Stimulated activated CD4-positive, alpha-beta T cell treated with anti-CD3 and anti-CD28 coated beads, TNF-alpha, amount 100 ng/mL, for 4 hours (primary cell): ENCODE data around the gene MEF2D.

Source experiments
- DNase-seq, 3 experiments: peaks; one replicate each; pipeline ENCODE4 v3.0.0-alpha.2; 2020; ENCODE audit warnings: low read depth in 3 of 3

MEF2D gene

DNA sequence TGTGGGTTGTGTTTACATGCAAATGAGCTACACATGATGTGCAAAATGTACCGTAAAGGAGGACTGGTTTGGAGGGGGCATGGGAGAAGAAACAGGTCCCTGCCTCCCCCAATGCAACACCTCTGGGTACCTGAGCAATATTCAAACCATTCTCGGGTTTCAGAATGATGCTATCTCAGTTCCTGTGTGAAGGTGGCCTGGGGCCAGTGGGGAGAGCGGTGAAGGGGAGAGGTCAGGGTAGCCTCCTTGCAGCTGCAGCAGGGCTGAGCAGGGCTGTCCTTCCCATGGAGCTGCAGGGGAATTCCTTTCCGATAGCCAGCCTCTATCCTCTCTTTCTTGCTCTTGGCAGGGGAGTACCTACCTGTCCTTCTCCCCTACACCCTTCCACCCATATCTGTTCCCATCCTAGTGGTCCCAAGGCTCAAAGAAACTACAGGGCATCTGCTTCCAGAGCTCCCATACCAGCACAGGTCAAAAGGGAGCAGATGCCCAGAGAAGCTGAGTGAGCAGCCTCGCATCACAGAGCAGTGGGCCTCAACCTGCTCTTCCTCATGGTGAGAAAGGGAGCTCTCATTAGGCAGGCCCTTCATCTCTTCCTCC lies 11.9 kb downstream of the MEF2D start:
- DNase-seq: no peak

DNA sequence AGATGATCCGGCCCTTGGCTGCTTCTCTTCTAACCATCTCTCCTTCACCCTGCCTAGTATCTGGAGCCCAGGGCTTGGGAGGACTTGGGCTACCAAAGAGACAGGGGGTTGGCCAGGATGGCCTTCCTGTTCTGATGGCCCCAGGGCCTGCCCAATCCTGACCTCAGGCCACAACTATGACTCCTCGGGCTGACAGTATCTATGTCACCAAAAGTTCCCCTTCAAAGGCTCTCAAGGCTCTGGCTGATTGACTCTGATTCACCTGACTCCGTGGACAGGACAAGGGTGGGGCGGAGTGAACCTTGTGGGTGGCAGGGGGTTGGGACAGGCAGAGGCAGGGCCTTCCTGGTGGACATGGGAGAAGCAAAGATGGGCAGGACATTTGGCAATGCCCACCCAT lies 12.7 kb downstream of the MEF2D start:
- no peak for DNase-seq

DNA sequence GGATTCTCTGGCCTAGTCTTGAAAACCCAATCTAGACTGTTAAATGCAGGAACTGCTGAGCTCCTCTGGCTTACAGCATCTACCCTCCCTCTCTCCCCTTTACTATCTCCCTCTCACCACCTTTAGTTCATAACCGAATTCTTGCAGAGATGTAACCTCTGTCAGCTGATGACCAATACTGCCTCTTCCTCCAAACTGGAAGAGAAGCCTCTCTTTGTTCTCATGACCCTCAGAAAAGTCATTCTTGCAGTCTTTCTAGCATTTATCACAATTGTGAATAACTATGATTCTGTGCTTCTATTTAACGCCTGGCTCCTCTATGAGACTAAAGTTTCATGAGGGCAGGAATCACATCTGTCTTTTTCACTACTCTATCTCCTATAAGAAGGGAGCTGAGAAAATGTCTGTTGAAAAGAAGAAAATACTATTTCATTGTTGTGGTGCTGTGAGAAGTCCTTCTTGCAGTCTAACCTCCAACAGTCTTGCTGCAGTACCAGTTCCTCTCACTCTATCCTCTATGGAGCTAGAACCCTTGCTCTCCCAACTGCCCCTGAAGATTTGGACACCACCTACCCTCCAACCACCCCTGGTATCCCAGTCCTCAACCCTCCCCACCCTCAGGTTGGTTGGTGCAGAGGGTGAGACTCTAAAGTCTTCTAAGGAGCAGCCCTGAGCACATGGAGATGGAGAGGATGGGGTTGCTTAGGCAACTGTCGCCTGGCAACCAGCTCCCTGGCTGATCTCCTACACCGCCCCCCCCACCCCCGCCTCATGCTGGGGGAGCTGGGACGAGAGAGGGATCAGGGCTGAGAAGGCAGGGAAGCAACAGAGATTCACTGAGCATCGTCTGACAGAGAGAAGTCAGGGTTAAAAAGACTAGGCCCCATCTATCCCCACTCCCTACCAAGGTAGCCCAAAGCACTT lies 13.9 kb downstream of the MEF2D start:
- DNase-seq: no peak

DNA sequence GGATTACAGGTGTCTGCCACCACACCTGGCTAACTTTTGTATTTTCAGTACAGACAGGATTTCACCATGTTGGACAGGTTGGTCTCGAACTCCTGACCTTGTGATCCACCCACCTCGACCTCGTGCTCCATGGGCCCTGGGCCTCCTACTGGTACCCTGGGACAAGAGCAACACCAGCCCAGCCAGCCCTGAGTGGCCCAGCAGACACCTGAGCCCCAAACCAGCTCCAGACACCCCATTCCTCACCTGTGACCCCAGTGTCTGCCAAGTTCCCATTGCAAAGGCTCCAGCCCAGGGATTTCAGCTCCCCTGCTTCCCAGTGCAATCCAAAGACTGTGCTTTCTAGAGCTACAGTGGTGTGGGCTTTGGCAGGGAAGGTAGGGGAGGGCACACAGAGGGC lies 14.6 kb downstream of the MEF2D start:
- DNase-seq: no peak

DNA sequence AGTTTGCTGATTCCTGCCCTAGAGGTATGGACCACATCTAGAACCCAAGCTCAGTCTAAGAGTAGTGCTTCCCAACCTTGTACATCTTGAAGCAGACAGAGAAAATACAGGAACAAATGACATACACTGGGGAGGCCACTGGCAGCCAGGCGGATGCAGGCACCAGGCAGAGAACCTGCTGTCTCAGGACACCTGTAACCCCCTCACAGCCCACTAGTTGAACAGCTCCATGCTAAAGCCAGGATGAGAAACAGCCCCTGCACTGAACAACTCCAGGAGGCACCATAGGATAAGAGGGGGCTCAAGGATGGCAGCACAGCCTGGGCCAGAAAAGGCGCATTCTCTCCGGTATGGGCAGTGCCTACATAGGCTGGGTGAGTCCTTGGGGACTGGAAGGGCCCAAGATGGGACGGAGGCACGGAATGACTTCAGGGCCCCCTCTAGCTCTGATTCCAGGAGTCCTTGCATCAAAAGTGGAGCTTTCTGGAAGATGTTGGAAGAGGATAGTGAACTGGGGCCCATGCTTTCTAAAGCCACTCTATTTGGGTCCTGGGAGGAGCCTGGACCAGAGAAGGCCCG lies 16.0 kb downstream of the MEF2D start:
- DNase-seq: no peak

DNA sequence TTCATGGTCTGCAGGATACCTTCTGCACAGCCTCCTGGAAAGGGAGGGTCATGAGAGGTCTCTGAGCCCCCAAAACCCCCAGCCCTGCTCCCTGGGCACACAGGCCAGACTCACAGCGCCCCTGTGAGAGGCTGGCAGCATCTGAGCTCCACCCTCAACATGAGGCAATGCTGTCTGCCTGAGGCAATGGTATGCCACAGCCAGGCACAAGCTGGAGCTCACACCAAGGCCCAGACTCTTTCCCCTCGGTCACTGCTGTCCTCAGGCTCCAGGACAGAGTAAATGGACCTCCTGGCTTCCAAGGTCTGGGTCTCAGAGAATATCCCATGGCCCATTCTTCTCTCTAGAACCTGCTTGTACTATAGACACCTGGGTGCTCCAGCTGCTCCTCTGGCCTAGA lies 17.2 kb downstream of the MEF2D start:
- DNase-seq: no peak

DNA sequence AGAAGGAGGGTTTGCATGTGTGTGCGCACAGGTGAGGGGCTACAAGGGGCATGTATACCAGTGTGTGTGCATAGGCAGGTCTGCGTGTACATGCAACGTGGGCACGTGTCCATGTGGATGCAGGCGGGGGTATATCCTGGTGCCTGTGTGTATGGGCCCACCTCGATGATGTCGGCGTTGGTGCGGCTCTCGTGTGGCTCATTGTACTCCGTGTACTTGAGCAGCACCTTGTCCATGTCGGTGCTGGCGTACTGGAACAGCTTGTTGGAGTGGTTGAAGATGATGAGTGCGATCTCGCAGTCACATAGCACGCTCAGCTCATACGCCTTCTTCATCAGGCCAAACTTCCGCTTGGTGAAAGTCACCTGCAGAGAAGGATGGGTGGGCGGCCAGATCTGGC lies 18.3 kb downstream of the MEF2D start:
- no peak for DNase-seq

DNA sequence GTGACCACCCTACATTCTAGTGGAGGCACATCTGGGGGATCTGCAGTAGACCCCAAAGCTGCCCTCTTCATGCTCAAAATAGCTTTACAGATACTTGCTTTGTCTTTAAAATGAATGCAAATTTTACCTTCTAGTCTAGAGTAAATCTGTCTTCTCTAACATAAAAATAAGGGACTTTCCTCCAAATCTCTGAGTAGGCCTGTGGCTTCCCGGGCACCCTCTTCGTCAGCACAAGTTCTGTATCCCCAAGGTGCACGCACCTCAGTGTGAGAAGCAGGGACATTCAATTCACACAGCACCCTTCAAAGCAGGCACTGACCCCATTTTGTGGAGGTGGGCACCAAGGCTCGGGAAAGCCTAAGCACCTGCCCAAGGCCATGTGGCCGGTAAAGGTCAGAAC lies 19.0 kb downstream of the MEF2D start:
- no peak for DNase-seq

DNA sequence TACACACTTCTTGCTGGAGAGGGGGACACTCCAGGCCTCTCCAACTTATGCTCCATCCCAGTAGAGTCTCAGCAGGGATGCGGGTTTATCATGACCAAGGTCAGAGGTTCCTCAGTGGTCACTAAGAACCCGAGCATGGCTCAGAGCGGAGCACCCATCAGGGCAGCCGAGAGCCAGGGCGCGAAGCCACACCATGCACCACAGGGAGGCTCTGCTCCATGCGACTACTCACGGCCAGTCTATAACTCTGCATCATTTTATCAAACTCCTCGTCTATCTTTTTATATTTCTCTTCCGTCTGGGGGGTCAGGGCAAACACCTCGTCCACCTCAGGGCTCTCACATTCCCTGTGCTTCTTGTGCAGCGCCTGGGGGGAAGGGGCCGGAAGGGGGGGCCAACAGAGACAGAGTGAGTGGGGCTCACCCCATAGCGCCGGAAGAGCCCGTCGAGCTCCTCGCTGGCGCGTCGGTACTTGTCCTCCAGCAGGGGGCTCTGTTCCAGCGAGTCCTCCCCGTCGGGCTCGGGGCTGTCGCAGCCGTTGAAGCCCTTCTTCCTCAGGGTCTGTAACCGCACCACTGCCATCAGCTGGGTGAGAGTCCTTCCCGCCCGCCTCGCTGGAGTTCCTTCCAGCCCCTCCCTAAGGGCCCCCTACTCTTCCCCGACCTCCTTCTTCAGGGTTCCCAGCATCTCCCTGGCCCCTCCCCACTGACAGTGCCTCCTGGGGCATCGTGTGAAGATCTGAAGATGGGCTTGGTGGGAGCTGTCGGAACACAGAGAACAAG lies 20.0 kb downstream of the MEF2D start:
- peak; percentile 52 to 69 (median 55) for DNase-seq

DNA sequence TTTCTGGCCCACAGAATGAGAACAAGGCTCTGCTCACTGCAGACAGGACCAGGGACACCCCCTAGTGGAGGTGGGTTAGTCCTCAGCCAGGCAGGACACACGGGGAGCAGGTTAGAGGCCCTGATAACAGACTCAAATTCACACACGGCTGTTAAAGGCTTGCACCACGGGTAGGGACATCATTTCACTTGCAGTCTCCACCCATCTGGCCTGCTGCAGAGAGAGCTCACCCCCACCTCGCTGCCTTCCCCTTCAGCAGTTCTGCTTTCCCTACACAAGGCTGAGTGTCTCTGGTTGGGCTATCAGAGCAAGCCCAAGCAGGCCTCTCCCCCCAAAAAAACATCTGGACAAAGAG lies 20.6 kb downstream of the MEF2D start:
- DNase-seq: no peak

DNA sequence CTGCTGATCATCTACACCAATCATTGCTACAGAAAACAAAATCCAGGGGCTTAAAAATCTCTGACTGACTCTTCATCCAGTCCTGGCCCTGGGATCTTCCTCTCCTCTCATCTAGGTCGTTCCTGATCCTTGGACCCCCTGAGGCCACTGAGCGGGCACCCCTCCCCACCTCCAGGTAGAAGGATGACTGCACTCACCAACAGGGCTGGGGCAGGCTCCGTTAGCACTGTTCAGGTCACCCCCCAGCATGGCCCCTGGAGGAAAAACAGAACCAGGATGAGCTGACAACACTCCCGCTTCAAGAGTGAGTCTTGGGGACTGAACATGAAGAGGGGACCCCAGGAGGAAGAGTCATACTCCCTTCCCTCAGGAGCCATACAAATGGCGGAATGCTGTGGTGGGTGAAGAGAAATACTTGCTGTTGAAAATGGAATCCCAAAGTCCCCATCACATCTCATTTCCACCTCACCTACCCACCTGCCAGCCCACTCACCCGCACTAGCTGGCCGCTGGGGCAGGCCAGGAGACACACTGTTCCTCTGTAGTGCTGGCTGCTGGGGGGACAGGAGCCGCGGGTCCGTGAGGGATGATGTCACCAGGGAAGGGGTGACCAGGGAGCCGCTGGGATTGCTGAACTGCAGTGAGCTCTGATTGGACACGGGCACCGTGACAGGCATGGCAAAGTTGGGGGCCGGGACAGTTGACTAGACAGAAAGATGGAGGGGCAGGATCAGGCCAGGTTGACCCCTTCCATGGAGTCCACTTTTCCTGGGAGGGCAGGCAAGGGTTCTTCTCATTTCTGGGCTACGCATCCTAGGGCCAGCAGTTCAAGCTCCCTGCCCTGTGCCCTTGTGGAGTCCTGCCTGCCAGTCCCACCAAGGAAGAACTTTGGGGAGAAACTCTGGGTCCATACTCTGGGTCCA lies 21.2 kb downstream of the MEF2D start:
- no peak for DNase-seq

DNA sequence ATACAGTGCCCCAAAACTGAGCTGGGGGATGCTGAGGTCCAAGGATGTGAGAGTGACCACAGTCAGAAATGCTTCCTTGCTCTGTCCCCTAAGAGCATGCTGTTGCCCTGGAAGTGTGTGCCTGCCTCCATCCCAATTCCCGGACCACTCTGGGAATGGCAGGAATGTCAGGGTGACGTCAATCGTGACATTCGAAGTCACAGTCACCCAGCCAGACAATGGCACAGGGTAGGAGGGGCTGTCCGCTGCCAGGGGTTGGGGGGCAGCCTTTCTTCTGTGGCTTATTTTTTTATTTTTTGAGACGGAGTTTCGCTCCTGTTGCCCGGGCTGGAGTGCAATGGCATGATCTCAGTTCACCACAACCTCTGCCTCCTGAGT lies 22.3 kb downstream of the MEF2D start:
- DNase-seq: no peak

DNA sequence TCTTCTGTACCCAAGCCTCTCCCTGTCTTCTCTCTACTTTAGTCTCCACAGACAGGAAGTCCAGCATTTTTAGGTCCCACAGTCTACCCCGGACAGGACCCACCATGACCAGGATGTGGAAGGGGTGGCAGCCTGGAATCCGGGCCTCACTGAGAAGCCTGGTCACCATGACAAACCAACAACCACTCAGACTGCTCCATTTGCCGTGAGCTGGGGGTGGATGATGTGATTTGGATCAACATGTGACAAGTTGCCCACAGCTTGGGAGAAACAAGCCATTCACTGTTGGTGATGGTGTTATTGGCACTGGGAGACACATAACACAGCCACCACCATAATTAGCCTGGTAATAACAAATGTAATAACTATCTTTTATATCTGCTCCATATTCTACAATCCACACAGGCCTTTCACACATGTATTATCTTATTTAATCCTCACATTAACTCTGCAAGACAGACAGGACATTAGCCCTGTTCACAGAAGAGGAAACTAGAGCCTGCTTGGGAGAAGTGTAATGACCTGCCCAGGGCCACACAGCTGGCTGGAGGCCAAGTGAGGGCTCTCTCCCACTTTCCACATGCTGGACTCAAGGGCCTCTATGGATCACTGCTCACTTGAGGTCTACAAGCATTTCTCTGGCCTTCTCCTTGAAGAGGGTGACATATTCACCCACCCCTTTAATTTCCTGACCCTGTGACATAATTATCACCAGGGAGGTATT lies 22.9 kb downstream of the MEF2D start:
- DNase-seq: no peak

DNA sequence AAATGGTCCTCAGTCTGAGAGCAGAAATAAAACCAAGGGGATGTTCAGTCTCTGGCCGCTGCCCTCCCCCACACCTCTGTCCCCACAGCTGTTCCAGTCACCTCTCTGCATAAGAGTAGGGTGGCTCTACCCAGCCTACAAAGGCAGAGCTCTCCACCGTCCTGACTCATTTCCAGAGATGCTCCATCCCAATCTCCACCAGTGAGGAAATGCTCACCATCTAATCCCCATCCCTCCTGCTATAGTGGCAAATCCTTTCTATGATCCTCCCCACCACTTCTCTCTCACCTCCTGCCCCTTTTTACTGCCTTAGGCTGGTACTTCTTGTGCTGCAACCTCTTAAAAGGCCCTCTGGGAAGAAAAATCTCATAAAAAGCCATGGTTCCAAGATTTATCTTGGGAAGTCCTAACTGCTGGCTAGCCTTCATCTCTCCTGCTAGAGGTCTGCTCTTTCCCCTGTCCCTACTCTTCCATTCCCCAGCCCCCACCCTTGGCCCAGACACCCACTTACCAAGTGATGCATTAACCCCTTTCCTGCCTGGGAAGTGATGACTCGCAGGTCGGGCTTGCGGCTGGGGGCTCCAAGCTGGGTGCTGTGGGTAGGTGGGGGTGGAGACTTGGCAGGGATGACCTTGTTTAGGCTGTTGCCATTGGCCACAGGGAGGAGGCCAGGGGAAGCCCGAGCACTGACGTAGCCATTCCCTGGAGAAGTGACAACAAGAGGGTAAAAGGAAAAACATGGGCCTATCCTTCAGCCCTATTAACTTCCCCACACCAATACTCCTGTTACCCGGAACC lies 23.9 kb downstream of the MEF2D start:
- DNase-seq: no peak

DNA sequence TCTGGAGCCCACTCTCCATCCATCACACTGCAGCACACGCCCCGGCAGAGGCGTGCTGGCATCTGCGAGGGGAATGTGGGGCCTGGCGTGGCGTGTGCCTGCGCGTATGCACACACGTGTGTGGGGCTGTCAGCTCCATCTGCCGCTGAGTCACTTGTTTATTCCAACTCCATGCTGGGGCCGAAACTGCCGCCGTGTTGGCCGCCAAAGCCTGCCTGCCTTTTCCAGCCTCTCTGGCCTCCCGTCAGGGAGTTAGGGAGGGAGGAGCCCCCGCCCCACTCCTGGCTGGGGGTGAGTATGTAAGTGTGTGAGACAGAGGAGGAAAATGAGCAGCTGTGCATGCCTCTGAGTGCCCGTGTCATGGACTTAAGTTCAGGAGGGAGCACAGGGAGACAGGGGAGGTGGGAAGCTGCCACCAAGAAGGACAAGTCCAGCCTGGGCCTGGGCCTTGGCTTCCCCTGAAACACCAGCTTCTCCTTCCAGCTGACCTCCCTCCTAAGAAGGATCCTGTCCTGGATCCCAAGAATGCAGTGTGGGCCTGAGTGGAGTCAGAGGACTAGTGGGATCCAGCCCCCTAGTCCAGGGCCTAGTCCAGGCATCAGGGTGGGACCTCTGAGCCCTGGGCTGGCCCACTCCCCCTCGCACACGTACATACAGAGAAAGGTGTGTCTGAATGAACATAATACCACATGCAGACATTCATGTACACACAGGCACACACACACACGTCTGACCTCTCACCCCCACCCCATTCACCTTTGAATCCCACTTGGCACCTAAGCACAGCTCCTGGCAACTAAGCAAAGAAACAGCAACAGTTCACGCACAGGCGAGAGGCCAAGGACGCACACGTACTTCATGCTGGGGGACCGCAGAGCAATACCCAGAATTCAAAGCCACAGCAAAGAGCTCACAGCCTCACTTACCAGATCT lies 24.7 kb downstream of the MEF2D start:
- DNase-seq: no peak

DNA sequence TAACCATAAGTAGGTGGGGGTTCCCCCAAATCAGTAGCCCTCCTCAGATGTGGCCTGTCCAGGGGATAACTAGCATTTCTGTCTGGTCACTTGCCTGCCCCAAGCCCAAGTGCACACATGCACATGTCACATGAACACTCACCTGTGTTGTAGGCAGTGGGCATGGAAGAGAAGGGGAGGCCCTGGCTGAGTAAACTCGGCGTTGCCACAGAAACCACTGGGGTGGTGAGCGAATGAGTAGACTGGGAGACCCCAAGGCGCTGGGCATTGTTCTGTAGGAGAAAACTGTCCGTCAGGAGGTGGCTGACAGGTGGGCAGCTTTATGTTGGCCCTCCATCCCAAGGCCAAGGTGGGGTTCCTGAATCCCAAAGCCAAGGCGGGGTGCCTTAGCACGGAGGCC lies 25.6 kb downstream of the MEF2D start:
- DNase-seq: no peak

DNA sequence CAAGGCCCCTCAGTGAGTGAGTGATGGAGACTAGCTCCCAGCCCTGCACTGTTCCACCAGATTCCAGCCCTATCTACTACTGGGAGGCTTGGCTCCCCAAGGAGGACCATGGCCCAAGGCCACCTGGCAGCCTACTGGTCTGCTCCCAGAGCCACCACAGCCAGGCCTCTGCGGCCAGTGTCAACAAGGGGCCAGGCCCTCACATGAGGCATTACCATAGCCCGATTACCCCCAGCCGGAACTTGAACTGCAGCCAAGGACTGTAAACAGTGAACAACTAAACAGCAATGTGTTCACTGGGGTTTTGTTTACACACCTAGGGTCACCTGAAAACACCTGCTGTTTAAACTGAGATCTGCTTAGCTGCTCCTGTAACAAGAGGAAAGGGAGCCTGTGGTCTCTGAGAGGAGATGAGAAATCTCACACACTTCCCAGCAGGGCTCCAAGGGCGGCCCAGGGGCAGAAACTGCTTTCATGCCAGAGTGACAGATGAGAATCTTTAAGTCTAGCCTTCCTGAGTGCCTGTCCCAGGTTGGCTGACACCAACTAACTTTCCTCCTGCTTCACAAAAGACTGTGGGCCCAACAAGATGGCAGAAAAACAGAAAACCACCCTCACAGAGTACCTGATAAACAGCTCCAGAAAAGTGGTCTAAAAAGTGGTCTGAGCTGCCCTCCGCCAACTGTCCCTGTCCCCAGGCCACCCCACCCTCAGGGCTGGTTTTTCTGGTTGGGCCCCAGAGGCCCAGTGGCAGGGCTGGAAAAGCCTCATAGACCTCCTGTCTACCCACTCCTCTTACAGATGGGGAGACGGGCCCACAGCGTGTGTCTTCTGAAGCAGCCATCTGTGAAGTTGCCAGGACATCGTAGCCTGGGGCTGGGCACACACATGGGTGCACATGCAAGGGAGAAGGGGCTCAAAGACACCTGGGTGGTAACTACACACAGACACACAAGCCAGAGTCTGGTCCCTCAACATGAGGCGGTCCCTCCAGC lies 28.8 kb downstream of the MEF2D start:
- DNase-seq: no peak
